GM12891 (cell line): ENCODE results near the gene TBC1D25.

Source experiments
- DNase-seq: peaks from one replicate; pipeline ENCODE4 v3.0.0; 2011; ENCODE audit warnings: low spot score; ENCODE audit not compliant: insufficient read length
- FAIRE-seq: peaks from 2 replicates; lab custom pipeline; 2011; peaks lifted over from hg19 to GRCh38; lab: Jason Lieb, UNC
- PAX5 ChIP-seq: IDR thresholded peaks from 2 replicates; pipeline ENCODE4 v1.6.1; 2011; ENCODE audit warnings: low read length, moderate library complexity, mild to moderate bottlenecking; ENCODE audit not compliant: insufficient read depth, severe bottlenecking
- POLR2A ChIP-seq: IDR thresholded peaks from 2 replicates; pipeline ENCODE4 v1.6.1; 2011; ENCODE audit warnings: low read depth, low read length, control low read depth
- POLR2AphosphoS5 ChIP-seq: IDR thresholded peaks from 2 replicates; pipeline ENCODE4 v1.6.1; 2011; ENCODE audit warnings: low read depth, low read length, control low read depth
- POU2F2 ChIP-seq: IDR thresholded peaks from 2 replicates; pipeline ENCODE4 v1.6.1; 2011; ENCODE audit warnings: low read depth, mild to moderate bottlenecking, control low read depth, low read length, moderate library complexity
- SPI1 ChIP-seq: IDR thresholded peaks from 2 replicates; pipeline ENCODE4 v1.6.1; 2011; ENCODE audit warnings: low read depth, low read length, control low read depth
- TAF1 ChIP-seq: IDR thresholded peaks from 2 replicates; pipeline ENCODE4 v1.6.1; 2011; ENCODE audit warnings: low read depth, low read length, control low read depth

Gene TBC1D25

DNA sequence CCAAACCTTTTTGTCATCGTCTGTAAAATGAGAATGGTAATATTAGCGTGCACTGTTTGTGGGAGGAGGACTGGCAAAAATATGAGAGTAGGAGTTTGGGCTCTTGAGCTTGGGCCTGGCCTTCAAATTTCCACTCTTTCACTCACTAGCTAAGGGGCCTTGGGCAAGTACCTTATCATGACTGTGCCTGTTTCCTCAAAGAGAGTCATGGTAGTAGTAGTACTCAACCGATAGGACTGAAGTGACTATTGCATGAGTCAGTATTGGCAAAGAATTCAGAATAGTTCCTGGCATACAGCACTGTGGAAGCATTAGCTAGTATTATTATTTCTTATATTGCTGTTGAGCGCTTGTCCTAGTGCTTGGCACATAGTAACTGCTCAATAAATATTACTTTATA lies 18.8 kb downstream of the TBC1D25 start:
- DNase-seq (no peak), FAIRE-seq (no peak)
- TF ChIP-seq POLR2AphosphoS5 (no peak), POU2F2 (no peak), POLR2A (no peak), TAF1 (no peak), SPI1 (no peak), PAX5 (no peak)

DNA sequence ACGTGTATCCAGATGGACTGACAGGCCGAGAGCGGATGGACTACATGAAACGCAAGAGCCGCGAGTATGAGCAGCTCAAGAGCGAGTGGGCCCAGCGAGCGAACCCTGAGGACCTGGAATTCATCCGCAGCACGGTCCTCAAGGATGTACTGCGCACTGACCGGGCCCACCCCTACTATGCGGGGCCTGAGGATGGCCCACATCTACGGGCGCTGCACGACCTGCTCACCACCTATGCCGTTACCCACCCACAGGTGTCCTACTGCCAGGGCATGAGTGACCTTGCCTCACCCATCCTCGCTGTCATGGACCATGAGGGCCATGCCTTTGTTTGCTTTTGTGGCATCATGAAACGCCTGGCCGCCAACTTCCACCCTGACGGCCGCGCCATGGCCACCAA lies 20.1 kb downstream of the TBC1D25 start:
- FAIRE-seq = no peak
- DNase-seq = no peak
- no peak for TF ChIP-seq TAF1
- TF ChIP-seq POU2F2 = no peak
- no peak for TF ChIP-seq PAX5
- no peak for TF ChIP-seq POLR2AphosphoS5
- no peak for TF ChIP-seq POLR2A
- no peak for TF ChIP-seq SPI1

DNA sequence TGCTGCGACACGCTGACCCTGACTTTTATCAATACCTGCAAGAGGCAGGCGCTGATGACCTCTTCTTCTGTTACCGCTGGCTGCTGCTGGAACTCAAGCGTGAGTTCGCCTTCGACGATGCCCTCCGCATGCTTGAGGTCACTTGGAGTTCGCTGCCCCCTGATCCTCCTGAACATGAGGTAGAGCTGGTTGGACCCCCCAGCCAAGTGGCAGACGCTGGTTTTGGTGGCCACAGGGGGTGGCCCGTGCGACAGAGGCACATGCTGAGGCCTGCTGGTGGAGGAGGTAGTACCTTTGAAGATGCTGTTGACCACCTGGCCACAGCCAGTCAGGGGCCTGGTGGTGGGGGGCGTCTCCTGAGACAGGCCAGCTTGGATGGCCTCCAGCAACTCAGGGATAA lies 20.5 kb downstream of the TBC1D25 start:
- no peak for TF ChIP-seq POLR2AphosphoS5
- TF ChIP-seq SPI1 = no peak
- TF ChIP-seq POLR2A = no peak
- TF ChIP-seq TAF1 = no peak
- no peak for TF ChIP-seq POU2F2
- TF ChIP-seq PAX5 = no peak
- no peak for DNase-seq
- FAIRE-seq = no peak

DNA sequence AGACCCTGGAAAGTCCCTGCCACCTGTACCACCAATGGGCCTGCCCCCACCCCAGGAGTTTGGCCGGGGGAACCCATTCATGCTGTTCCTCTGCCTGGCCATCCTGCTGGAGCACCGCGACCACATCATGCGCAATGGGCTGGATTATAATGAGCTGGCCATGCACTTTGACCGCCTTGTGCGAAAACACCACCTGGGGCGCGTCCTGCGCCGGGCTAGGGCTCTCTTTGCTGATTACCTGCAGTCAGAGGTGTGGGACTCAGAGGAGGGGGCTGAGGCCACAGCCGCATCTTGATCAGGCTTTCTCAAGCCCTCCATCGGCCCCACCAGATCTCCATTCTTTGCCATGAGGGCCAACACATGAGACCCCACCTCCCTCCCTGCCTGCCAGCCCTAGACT lies 21.2 kb downstream of the TBC1D25 start:
- DNase-seq = no peak
- FAIRE-seq = no peak
- TF ChIP-seq POLR2A = no peak
- no peak for TF ChIP-seq POU2F2
- no peak for TF ChIP-seq PAX5
- TF ChIP-seq TAF1 = no peak
- no peak for TF ChIP-seq POLR2AphosphoS5
- no peak for TF ChIP-seq SPI1

DNA sequence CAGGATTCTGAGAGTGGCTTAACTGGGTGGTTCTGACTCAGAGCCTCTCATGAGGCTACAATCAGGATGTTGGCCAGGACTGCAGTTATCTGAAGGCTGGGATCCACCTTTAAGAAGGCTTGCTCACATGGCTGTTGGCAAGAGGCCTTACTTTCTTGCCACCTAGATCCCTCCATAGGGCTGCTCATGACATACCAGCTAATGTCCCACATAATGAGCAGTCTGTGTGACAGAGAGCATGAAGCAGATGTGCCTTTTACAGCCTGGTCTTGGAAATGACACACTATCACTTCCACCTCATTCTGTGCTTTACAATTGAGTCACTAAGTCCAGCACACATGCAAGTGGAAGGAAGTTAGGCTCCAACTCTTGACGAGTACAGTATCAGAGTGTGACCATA lies 30.4 kb downstream of the TBC1D25 start:
- FAIRE-seq (peak; percentile 78), DNase-seq (no peak)
- no peak for TF ChIP-seq POU2F2
- TF ChIP-seq POLR2A = no peak
- TF ChIP-seq SPI1 = peak; percentile 37; the same call in 1 of the 2 replicates

DNA sequence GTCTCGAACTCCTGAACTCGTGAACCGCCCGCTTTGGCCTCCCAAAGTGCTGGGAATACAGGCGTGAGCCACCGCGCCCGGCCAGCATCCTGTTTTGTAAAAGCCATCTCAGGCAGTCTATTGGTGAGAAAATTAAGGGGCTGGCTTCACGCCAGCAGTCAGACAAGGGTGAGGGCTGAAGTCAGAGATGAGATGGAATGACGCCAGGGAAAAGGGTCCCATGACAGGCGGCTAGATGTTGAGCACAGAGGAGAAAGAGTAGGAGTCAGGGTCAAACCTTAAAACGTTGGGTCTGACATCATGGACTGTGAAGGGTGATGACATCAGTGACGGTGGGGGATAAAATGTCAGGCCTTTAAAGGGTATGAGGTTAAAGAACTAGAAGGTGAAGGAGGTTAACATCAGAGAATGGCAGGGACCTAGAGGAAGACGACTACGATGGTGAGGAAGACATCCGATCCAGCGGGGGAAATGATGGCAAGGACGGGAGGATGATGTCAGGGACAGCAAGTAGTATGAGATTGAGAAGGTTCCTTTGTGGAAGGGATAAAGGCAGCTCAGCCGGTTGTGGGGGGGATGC lies 34.3 kb downstream of the TBC1D25 start:
- FAIRE-seq (no peak), DNase-seq (no peak)
- peak; percentile 38; the same call in 1 of the 2 replicates for TF ChIP-seq POLR2A
- TF ChIP-seq TAF1 = no peak

DNA sequence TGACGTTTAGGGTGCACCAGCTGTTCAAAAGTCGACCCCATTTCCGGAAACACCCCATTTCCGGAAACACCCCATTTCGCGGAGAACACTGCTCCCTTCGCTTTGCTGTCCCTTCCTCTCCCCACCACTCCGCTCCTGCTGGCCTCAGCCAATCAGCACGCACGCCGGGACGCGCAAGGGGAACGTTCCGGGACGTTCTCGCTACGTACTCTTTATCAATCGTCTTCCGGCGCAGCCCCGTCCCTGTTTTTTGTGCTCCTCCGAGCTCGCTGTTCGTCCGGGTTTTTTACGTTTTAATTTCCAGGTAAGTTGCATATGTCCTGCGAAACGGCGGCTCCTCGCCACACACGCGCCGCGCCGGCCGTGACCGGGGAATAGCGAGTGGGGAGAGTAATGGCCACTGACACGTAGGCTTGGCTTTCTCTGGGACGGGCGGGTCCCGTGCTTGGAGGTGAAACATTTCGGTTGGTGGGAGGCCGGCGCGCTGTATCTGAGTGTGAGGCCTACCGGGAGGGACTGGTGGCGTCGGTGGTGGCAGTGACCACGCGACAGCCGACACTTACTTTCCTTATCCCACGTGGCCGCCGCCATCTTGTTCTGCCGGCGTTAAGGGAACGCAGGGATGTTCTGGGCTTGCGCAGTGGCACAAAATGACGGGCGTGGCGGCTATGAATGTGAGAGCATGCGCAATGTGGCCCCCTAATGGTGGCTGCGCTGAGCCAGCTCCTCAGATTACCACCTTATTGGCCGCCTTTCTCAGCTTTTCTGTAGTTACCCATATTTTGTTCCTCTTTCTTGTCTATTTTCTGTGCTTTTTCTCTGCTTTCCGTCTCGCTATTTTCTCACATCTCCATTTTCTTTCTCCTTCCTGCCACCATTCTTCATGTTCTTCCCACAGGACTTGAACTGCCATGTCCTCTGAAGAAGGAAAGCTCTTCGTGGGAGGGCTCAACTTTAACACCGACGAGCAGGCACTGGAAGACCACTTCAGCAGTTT lies 35.1 kb downstream of the TBC1D25 start, which contains the start of gene RBM3:
TSS of gene RBM3 (plus strand) at position 215 of the 997 bp plus-strand sequence. CDS start at position 912, 697 bp downstream.
- peak; percentile 91 for TF ChIP-seq POLR2A
- peak; percentile 58 for TF ChIP-seq TAF1
- no peak for TF ChIP-seq PAX5
- TF ChIP-seq POU2F2 = peak; percentile 18; the same call in 1 of the 2 replicates
- TF ChIP-seq SPI1 = 0 out of 2 replicates have a peak, but pooled peaks have one; percentile 7
- TF ChIP-seq POLR2AphosphoS5 = peak; percentile 89
- peak; percentile 100 for FAIRE-seq
- DNase-seq = peak; percentile 61

DNA sequence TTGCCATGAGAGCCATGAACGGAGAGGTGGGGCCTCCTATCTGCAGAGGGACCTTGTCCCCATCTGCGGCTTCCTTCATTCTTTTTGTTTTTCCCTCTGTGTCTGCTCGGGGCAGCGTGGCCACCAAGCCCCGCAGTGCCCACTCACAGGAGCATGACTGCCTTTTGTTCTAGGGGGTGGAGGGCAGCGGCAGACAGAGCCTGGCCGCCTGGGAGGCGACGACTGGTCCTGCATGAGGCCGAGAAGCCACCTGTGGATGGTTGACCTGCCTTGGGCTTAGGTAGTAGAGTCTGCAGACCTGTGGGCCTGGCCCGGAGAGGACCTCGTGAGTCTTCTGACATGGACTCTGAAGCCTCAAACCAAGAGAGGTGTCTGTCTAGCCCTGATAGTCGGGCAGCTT lies 36.1 kb downstream of the TBC1D25 start:
- TF ChIP-seq TAF1 (no peak), SPI1 (no peak), POU2F2 (no peak), PAX5 (no peak), POLR2AphosphoS5 (no peak), POLR2A (no peak)
- FAIRE-seq (peak; percentile 41), DNase-seq (no peak)

DNA sequence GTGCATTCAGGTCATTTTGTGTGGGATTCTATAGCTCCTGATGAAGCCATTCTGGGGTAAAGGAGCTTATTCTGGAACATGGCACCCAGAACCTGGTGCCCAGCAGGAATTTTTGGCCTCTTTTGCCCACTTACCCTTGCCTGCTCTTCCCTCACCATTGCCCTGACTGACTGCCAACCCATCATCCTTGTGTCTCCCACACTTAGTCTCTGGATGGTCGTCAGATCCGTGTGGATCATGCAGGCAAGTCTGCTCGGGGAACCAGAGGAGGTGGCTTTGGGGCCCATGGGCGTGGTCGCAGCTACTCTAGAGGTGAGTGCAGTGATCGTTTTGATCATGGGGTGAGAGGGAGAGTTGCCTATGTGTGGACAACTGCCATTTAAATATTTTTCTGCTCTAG lies 36.6 kb downstream of the TBC1D25 start:
- TF ChIP-seq SPI1 = no peak
- TF ChIP-seq POU2F2 = no peak
- TF ChIP-seq POLR2A = peak; percentile 54; the same call in 1 of the 2 replicates
- peak; percentile 65; the same call in 1 of the 2 replicates for TF ChIP-seq POLR2AphosphoS5
- TF ChIP-seq PAX5 = no peak
- TF ChIP-seq TAF1 = no peak
- DNase-seq (no peak), FAIRE-seq (peak; percentile 38)

DNA sequence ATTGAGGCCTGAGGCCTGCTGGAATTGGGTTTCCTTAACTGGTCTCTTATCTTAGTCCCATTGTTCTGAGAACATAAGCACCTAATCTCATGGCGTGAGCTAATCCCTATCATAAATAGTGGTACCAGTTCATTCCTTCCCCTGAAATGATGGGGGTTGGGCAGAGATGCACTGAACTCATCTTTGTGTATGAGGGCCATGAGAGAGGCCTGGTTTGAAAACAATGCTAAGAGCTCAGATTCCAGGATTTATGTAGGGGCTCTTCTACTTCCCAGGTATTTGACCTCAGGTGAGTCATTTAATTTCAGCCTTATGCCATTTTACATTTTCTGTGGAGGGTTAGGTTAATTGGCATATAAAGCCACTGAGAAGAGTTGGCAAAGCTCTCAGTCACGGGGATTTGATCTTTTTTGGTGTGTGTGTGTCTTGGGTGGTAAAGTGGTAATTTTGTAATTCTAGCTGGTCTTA lies 39.2 kb downstream of the TBC1D25 start:
- TF ChIP-seq POU2F2 (no peak), SPI1 (no peak), POLR2AphosphoS5 (peak; percentile 49; the same call in 1 of the 2 replicates), PAX5 (no peak), POLR2A (peak; percentile 24), TAF1 (no peak)
- FAIRE-seq = peak; percentile 59
- no peak for DNase-seq
